ENCODE measurements around the gene MED27. TPM values are rescaled to one million over a fixed set of nuclear protein-coding genes. Genes with fewer than 3 reads are reported as not detected.

MED27 gene
- total and polyA plus RNA-seq, 2 of the 13 experiments (the other 11 are each of a cell fraction or from before 2014, with no cell fraction given) = 16.9 to 19.0 TPM

DNA sequence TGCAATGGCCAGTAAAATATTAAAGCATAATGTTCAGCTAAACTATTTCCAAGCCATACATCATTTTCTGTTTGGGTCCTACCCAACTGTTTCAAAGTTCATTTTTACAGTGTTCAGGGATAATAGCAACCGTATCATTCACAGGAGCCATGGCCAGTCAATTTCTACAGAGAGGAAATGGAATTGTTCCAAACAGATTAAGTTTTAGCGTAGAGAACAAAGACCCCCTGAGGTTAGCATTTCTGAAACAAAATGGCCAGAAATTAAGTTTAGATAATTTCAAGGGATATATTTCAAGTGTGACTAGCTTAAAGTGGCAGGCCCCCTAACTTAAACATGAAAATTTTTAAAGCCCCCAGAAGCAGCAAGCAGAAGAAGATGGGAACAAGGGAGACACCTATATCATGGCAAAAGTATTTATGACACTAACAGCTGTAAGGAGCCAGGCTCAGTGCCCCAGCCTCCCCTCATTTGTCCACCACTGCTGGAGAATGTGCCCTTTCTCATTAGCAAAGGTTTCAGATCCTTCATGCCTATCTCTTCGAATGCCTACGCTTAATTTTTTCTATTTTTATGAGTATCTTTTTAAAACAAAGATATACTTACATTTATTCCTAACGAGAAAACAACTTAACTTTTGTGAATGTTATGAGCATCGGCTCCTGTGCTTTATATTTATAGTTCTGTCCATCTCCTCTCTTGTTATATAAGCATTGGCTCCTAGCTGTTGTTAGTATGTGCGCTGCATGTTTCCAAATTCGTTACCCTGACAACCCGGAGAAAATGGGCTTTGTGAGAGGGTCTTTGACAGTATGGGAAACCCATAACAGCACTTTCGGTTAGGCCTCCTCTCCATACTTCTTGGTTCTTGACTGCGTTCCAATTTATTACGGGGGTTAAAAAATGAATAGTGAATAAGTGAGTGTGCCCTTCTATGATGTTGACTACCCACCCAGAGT, 116.3 kb downstream of the MED27 start:
- Histone ChIP-seq H3K9me3 (ENCODE audit: low read length) (no peaks in the 10 kb centered on the region), H3K4me1 (ENCODE audit: insufficient read depth, low read length) (no peaks in the 10 kb centered on the region), H2AFZ (ENCODE audit: low read length) (no peak overlapping the region), H4K20me1 (ENCODE audit: insufficient read depth, low read length) (0 out of 2 replicates have a peak, but pooled peaks cover 3% of the 10 kb centered on the region), H3K27me3 (ENCODE audit: control insufficient read depth in 1 of 2, insufficient read depth in 2 of 2, low read length in 2 of 2) (no peaks in the 10 kb centered on the region), H3K36me3 (replicated peaks in 1 of 2; ENCODE audit: control insufficient read depth in 1 of 2, insufficient read depth in 2 of 2, low read length in 2 of 2) (peaks cover 0 to 4% of the 10 kb centered on the region in 2 experiments; a peak in 1 of 5 replicates), H3K79me2 (ENCODE audit: insufficient read depth, low read length) (no peaks in the 10 kb centered on the region), H3K9ac (ENCODE audit: insufficient read depth, low read depth, low read length) (no peak overlapping the region), H3K4me3 (replicated peaks in 1 of 3; ENCODE audit: insufficient read depth in 1 of 3, low read depth in 2 of 3, low read length in 3 of 3) (no peak overlapping the region), H3K4me2 (ENCODE audit: low read depth, low read length) (no peak overlapping the region), H3K27ac (ENCODE audit: extremely low read length, insufficient read depth, low read length) (no peak overlapping the region)
- no peak for ATAC-seq
- FAIRE-seq = no peak
- intact Hi-C loops (cut with micrococcal nuclease; ENCODE audit: unreplicated experiment) (no loop called here), in situ Hi-C loops (cut with HindIII; ENCODE audit: extremely low pct_ligation_motif_present, low pct_unique_long_range_greater_than_20kb) (loop anchor here (10.0 kb wide), 1 partner anchor 61 kb away; no protein-coding TSS in a partner anchor)
- ChIA-PET POLR2A (no interaction called here), CTCF (ENCODE audit: low intra/inter-chr PET ratio, low total read pairs) (no interaction called here)
- TF ChIP-seq, protein P1, sequence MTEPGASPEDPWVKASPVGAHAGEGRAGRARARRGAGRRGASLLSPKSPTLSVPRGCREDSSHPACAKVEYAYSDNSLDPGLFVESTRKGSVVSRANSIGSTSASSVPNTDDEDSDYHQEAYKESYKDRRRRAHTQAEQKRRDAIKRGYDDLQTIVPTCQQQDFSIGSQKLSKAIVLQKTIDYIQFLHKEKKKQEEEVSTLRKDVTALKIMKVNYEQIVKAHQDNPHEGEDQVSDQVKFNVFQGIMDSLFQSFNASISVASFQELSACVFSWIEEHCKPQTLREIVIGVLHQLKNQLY (CRISPR knock-in tag; IDR thresholded peaks at IDR 0.05) = no peak
- no peak for TF ChIP-seq ZKSCAN8 (CRISPR knock-in tag; IDR thresholded peaks at IDR 0.05; ENCODE audit: borderline replicate concordance)
- no TSS peak for BruUV-seq (replicated peaks)
- DNase-seq (ENCODE audit: low spot score) = no peak
- WGBS (ENCODE audit: low lambda C conversion rate) = 95% methylated on average over 12 of the region's 12 CpGs

DNA sequence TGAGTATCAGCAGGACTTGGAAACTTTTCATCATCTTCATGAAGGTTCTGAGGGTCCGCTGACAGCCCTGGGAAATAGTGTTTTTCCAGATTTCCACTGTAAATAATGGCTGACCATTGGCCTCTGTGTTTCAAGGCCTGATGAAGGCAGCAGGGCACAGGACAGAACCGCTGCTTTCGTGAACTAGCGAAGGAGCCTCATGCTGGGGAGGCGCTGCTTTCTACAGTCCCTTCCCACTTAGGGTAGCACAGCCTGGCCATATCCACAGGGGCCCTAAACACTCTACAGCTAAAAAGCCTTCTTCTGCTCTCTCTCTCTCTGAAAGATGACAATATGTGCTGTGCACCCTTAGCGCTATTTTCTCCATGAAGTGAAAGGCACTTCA, 118.2 kb downstream of the MED27 start:
- 95% methylated on average over 4 of the region's 6 CpGs for WGBS (ENCODE audit: low lambda C conversion rate)
- DNase-seq (ENCODE audit: low spot score) (no peak), ATAC-seq (no peak), FAIRE-seq (no peak)
- no peak overlapping the region for H3K27ac ChIP-seq (ENCODE audit: extremely low read length, insufficient read depth, low read length)
- H3K4me2 ChIP-seq (ENCODE audit: low read depth, low read length) = no peak overlapping the region
- no peak overlapping the region for H2AFZ ChIP-seq (ENCODE audit: low read length)
- no peaks in the 10 kb centered on the region for H3K9me3 ChIP-seq (ENCODE audit: low read length)
- H3K79me2 ChIP-seq (ENCODE audit: insufficient read depth, low read length) = no peaks in the 10 kb centered on the region
- H3K9ac ChIP-seq (ENCODE audit: insufficient read depth, low read depth, low read length) = no peak overlapping the region
- H3K4me1 ChIP-seq (ENCODE audit: insufficient read depth, low read length) = no peaks in the 10 kb centered on the region
- peaks cover 0 to 4% of the 10 kb centered on the region in 2 experiments; a peak in 1 of 5 replicates for H3K36me3 ChIP-seq (replicated peaks in 1 of 2; ENCODE audit: control insufficient read depth in 1 of 2, insufficient read depth in 2 of 2, low read length in 2 of 2)
- H3K27me3 ChIP-seq (ENCODE audit: control insufficient read depth in 1 of 2, insufficient read depth in 2 of 2, low read length in 2 of 2) = no peaks in the 10 kb centered on the region
- no peak overlapping the region for H3K4me3 ChIP-seq (replicated peaks in 1 of 3; ENCODE audit: insufficient read depth in 1 of 3, low read depth in 2 of 3, low read length in 3 of 3)
- H4K20me1 ChIP-seq (ENCODE audit: insufficient read depth, low read length) = 0 out of 2 replicates have a peak, but pooled peaks cover 3% of the 10 kb centered on the region
- in situ Hi-C loops (cut with HindIII; ENCODE audit: extremely low pct_ligation_motif_present, low pct_unique_long_range_greater_than_20kb) (loop anchor here (10.0 kb wide), 1 partner anchor 63 kb away; no protein-coding TSS in a partner anchor), intact Hi-C loops (cut with micrococcal nuclease; ENCODE audit: unreplicated experiment) (no loop called here)
- ChIA-PET CTCF (ENCODE audit: low intra/inter-chr PET ratio, low total read pairs) (no interaction called here), POLR2A (no interaction called here)
- no TSS peak for BruUV-seq (replicated peaks)
- TF ChIP-seq KLF15 (CRISPR knock-in tag; IDR thresholded peaks at IDR 0.05; ENCODE audit: borderline replicate concordance) = no peak
- TF ChIP-seq, protein P2, sequence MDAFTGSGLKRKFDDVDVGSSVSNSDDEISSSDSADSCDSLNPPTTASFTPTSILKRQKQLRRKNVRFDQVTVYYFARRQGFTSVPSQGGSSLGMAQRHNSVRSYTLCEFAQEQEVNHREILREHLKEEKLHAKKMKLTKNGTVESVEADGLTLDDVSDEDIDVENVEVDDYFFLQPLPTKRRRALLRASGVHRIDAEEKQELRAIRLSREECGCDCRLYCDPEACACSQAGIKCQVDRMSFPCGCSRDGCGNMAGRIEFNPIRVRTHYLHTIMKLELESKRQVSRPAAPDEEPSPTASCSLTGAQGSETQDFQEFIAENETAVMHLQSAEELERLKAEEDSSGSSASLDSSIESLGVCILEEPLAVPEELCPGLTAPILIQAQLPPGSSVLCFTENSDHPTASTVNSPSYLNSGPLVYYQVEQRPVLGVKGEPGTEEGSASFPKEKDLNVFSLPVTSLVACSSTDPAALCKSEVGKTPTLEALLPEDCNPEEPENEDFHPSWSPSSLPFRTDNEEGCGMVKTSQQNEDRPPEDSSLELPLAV (CRISPR knock-in tag; conservative IDR thresholded peaks at IDR 0.05; ENCODE audit: low read depth) = no peak
- TF ChIP-seq HNF4G (IDR thresholded peaks at IDR 0.05; ENCODE audit: borderline replicate concordance, low read depth, low read length) = no peak
- TF ChIP-seq HNF4G (CRISPR knock-in tag; IDR thresholded peaks at IDR 0.05; ENCODE audit: borderline replicate concordance, low read depth) = no peak
- TF ChIP-seq, protein P3, sequence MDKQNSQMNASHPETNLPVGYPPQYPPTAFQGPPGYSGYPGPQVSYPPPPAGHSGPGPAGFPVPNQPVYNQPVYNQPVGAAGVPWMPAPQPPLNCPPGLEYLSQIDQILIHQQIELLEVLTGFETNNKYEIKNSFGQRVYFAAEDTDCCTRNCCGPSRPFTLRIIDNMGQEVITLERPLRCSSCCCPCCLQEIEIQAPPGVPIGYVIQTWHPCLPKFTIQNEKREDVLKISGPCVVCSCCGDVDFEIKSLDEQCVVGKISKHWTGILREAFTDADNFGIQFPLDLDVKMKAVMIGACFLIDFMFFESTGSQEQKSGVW (CRISPR knock-in tag; IDR thresholded peaks at IDR 0.05; ENCODE audit: borderline replicate concordance) = no peak
- TF ChIP-seq NR2C2 (CRISPR knock-in tag; IDR thresholded peaks at IDR 0.05; ENCODE audit: borderline replicate concordance) = no peak
- no peak for TF ChIP-seq RORA (CRISPR knock-in tag; IDR thresholded peaks at IDR 0.05)
